Stimulated activated CD4-positive, alpha-beta T cell treated with anti-CD3 and anti-CD28 coated beads, Interleukin-2, amount 100 ng/mL, for 24 hours (primary cell): ENCODE measurements around the gene KBTBD2.
A peak's percentile ranks its signal among the peaks of the same experiment; 100 is the strongest.
"Not testable (repeated sequence)": the region's sequence is repeated elsewhere in the genome, so short reads cannot be mapped to it uniquely, and the experiment has no call there.

Source experiments
- DNase-seq, 2 donors: peaks; one replicate each; pipeline ENCODE4 v3.0.0-alpha.2; 2020

KBTBD2 gene

DNA sequence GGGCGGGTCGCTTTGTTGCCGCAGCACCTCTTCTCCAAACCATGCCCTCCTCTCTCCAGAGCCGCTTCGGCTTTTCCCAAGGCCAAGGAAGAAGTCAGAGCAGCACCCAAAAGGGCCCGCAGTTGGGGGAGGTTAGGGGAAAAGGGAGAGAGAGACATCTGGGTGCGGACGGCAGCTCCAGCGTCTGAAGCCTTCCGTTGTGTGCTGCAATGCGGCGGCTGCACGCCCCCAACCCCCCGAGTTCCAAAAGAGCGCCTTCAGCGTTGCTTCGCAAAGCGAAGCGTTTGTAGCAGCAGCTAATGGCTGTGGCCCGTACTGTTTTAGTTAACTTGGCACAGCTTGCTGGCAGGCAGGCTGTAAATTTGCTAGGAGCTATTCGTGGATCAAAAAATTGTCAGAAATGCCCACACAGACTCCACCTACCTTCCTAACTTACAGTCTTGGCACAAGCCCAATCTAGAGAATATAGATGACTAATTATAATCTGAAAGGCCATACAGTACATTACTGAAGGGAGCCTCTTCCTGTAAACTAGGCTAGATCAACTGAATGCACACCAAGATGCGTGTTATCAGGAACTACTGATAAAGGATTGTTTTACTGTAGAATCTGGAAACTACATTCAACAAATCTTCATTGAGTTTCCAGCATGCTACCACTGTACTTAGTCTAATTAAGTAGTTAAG lies 1.1 kb upstream of the KBTBD2 start:
- DNase-seq, result peak; percentile 50 to 57

DNA sequence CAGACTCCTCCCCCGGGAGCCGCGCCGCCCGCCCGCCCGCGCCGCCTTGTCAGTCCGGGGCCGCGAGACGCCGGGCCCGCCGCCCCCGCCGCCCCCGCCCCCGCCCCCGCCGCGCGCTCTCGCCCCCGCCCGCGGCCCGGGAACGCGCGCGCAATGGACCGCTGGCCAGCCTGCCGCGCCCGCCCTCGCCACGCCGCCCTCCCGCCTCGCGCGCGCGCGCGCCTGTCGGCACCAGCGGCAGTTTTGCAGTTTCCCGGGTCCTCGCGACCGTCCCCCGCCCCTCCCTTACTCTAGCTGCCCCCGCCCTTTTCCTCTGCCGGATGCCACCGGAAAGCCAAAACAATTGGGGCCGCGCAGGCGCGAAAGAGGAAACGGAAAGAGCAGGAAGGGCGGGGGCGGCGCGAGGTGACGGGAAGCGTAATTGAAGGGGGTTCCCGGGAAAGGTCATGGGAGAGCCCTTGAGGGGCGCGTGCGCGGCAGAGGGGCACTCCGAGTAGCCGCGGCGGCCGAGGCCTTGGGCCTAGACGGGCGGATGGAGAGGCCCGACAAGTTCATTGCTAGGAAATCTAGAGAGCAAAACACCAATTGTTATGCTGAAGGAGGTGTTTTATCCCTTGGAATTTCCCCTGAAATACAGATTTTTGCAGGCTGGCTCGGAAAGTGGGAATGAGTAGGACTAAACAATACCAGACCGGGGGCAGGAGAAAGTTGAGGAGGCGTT lies 400 bp upstream of the KBTBD2 start:
- DNase-seq, result peak; percentile 98

DNA sequence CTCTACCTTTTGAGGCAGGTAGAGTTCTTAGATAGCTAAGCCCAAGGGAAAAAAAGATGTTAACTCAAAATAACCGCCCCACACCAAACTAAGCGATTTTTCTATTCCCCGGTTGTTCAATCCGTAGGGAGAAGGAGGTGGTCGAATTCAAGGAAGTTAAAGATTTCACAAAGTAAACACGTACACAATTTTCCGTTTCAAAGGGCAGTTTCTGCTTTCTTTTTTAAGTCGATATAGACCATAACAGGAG lies 842 bp downstream of the KBTBD2 start:
- DNase-seq, result no peak

DNA sequence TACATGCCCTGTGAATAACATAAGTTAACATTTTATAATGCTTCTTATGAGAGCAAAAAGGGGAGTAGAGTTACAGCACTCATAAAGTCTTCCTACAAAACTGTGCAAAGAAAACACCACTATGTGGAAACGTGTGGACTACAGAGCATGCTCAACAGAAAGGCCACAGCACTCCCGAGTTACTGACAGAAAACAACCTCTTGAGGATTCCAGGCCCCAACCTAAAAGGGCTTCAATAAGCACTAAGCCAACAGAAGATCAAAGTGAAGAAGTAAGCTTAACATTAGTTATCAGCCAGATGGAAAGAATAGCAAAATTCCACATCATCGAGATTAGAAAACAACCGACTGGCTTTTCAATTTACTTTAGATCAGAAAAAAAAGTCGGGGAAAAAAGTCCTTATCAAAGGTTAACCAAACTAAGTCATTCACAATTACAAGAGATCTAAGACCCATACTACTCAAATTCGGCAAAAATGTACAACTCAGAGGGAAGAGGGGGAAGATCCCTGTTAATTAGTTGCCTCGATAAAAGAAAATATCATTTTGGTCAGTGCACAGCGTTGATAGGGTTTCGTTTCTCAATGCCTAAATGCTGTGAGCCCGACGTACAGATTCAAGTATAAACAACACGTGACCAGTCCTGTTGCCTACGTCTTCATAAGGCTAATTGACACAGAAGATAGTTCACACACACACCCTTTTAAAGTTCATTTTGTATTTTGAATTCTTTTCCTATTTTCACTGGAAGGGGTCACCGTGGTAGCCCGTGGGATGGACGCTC lies 1.4 kb downstream of the KBTBD2 start:
- peak in 1 of 2 donors; percentile 35 for DNase-seq

DNA sequence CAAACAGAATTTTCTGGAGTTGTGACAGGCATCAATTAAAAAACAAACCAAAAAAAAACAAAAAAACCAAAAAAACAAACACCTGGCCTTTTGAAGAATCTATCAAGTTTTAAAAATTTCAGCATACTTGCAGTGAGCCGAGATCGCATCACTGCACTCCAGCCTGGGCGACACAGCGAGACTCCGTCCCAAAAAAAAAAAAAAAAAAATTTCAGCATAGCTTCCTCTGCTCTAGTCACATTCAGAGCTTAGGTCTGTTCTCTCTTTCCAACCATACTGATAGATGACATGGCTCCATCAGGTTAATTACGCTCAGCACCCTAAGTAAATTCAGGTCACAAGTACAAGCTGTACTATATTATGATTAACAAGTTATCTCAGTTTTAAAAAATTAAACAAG lies 3.1 kb downstream of the KBTBD2 start:
- DNase-seq, result no peak

DNA sequence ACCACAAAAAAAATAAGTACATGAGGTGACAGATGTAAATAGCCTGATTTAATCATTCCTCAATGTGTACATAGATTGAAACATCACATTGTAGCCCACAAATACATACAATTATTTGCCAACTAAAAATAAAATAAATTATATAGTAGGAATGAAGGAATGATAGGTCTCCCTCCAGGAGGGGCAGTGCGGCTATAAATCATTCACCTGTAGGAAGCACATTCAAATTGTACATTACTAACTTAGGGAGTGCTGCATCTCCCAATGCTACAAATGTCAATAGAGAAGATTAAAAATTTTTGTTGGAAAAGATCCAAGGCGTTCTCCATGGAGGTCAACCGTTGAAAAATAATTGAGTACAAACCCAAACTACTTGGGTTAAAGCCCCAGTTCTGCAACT lies 4.2 kb downstream of the KBTBD2 start:
- DNase-seq, result no peak

DNA sequence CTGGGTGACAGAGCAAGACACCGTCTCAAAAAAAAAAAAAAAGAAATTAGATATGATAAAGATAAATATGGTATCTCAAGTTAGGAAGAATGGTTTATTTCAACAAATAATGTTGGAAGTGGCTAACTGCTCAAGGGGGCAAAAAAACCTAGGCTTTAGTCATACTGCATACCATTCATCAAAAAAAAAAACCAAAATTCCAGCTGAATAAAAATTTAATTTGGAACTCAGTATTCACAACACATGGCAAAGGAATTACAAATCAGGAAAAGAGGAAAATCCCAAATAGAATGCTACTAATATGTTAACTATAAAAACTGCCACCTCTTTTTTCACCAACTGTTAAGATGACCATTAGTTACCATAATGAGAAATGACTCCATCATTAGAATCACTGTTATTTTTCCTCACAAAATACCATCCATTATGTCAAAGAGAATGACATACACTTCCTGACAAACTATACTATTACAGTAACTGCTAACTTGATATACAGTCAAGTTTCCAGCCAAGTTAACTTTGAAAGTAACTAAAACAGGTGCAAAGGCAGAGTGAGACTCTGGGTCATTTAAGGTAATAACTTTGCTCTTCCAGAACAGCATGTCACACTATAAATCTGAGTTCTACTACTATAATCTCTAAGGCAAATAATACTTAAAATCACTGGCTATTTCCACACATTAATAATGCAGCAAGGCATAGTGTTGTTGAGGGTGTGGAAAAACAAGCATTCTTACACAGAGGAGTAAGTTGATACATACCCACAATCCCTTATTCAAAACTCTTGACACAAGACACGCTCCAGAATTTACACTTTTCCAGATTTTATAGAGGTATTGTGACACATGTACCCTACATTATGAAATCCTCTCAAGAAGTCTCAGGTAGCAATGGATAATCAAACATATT lies 10.2 kb downstream of the KBTBD2 start:
- no peak for DNase-seq

DNA sequence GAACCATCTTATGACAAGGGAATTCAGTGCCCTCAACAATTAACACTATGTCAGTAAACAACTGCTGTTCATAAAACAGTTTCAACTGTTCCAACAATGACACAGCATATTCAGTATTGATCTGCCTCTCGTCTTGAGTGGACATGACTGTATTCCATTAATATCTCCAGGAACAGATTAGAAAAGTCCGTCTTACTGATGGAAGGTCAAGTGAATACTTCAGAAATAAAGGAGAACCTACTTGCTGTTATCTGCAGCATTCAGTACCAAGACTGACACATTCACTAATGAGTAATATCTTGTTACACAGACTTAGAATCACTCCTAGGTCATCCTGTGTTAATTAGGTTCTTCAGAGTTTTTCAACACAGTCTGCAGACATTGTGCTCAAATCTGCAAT lies 12.1 kb downstream of the KBTBD2 start:
- DNase-seq, result no peak

DNA sequence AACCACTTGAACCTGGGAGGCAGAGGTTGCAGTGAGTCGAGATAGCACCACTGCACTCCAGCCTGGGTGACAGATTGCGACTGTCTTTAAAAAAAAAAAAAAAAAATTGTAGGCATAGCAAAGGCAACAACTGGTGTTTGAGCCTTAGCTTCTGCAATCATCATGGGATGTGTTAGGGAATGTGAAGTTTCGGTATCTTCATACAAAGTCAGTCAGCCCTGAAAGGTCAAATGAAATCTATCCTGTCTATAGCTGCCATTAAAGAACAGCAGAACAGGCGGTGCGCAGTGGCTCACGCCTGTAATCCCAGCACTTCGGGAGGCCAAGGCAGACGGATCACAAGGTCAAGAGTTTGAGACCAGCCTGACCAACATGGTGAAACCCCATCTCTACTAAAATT lies 13.5 kb downstream of the KBTBD2 start:
- DNase-seq, result not testable (repeated sequence)

DNA sequence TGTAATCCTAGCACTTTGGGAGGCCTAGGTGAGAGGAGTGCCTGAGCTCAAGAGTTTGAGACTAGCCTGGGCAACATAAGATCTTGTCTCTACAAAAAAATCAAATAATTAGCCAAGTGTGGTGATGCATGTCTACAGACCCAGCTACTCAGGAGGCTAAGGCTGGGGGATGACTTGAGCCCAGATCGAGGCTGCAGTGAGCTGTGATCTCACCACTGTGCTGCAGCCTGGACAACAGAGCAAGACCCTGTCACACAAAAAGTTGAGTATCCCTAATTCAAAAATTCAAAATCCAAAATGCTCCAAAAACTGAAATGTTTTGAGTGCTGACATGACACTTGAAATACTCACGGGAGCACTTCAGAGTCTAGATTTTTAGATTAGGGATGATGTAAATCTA lies 19.1 kb downstream of the KBTBD2 start:
- no peak for DNase-seq

DNA sequence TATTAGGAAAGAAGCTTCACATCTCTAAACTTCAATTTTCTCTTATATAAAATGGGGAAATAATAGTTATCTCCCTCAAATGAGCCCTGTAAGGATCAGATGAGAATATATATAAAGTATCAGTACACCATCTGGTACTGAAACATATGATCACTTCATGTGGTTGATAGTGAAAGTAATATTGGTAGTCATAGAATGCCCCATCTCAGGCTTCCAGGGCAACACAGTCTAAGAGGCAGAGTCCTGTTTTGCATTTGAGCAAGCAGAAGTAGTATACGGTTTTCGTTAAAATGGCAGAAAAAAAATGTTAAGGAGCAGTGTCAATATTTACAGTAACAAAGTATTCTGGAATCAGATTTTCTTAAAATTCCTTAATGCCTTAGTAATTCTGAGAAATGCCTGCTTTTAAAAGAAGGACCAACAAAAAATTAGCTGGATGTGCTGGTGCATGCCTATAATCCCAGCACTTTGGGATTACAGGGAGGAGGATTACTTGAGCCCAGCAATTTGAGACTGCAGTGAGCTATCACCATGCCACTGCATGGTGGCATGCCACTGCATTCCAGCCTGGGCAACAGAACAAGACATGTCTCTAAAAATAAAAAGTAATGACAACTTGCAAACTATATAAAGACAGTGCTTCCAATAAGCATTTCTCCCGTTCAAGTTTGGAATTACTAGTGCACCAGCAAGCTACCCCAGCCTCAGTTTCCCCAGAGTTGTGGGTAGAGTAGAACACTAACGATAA lies 19.8 kb downstream of the KBTBD2 start:
- DNase-seq, result no peak

DNA sequence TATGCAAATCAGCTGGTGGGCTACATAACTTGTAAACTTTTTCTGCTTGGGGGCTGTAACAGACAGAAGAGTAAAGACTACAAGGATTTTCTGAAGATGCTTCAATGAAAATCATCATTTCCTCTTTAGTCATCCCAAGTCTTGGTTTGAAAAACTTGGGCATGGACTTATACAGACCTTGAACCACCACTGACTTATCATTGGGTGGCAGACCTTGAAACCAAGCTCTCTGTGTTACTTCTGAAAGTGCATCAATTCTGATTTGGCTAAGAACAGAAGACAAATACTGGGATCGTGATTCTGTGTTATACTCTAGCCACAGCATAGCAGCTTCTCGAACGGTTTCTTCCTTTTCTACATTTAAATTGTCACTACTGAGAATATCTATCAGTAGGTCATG lies 21.3 kb downstream of the KBTBD2 start:
- DNase-seq, result no peak

DNA sequence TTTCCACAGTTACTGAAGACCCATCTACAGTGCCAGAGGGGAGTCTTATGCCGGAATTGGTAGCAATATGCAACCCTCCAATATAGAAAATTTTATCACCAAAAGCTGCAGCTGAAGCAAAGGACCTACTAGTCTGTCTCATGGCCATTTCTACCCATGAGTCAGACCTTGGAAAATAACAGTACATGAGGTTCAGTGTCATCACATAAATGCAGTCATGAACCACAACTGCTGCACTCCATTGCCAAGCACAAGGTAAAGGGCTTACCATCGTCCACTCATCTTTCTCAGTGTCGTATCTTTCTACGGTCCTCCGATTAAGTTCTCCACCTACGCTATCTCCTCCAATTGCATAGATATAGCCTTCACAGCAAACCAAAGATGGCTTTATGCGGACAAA lies 21.8 kb downstream of the KBTBD2 start:
- DNase-seq, result no peak

DNA sequence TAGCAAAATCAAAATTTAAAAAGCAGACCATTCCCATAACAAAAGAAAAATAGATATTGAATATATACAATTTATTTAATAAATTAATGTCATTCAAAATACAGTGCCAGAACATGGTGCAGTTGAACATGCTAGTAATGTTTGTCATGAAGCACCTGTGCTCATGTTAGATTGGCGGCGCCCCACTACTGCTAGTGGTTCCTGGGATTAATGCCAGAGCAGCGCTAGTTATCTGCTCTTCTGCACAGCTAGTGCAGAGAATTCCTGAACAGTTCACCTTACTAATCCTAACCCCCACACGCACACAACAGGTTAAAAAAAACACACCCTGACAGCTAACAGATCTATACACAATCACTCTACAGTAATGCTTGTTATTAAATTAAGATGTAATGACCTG lies 23.4 kb downstream of the KBTBD2 start:
- DNase-seq, result no peak

DNA sequence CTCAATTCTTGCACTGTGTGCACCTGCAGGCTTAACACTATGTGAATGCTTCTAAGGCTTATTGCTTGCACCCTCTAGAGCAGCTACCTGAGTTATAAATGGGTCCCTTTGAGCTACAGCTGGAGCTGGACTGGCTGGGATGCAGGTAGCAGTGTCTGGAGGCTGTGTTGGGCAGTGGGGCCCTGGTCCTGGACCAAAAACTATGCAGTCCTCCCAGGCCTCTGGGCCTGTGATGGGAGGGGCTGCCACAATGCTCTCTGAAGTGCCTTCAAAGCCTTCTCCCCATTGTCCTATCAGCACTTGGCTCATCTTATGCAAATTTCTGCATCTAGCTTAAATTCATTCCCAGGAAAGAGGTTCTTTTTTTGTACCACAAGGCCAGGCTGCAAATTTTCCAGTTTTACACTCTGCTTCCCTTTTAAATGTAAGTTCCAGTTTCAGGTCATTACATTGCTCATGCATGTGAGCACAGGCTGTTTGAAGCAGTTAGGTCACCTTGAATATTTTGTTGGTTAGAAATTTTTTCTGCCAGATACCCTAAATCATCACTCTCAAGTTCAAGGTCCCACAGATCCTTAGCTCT lies 26.0 kb downstream of the KBTBD2 start:
- no peak for DNase-seq

DNA sequence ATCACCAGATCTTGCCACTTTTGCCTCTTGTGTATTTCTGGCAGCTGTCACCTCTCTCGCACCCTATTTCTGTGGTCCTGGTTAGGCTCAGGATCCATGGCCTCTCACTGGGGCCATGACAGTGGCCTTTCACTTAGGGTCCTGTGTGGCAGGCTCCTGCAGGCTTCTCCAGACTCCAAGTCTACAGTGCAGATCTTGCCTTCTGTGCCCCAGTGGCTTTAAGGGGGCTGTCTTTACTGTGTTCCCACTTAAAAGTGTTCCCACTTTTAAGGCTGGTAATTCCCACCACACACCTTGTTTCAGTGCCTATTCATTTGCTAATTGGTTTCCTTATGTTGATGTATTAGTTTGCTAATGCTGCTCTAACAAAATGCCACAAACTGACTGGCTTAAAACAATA lies 27.7 kb downstream of the KBTBD2 start:
- not testable (repeated sequence) for DNase-seq

DNA sequence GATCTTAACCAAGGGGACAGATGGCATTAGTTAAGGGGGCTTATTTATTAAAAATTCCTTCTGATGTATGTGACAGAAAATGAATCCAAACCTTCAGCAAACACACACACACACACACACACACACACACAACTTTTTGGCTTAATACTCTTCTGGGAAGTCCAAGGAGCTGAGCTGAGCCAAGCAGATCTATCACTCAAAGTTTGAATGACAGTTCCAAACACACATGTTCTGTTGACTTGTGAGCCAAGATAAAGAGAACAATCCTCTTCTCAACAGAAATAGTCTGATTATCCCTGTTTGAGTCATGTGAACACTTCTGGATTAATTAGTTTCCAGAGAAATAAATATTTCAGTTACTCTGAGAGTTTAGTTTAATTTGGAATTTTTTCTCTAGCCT lies 31.5 kb downstream of the KBTBD2 start:
- DNase-seq, result no peak

DNA sequence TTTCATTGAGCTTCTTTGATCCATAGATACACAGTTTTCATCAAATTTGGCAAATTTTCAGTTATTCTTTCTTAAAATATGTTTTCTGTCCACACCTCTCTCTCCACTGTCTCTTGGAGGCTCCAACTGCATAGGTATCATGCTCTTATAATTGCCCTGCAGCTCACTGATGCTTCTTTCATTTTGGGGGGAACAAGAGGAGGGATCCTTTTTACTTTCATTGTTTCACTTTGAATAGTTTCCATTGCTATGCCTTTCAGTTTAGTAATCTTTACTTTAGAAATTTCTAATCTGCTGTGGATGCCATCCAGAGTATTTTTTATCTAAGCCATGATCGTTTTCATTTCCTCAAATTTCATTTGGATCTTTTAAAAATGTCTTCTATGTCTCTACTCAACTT lies 32.9 kb downstream of the KBTBD2 start:
- no peak for DNase-seq

DNA sequence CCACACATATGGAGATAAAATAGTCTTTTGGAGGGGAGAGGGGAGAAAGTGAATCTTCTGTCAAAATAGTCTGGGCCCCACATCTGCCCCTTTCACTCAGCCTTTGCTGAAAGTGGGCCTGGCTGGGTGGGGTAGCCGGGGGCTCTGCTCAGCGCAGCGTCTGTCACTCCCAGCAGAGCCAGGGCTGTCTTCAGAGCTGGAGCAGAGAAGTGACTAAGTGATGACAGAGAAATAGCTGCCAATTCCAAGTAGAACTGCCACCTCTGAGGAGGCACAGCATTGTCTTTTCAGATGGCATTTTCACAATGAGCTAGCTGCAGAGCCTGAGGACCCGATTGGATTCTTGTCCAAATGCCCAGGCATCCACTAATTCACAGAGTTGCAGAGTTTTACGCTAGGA lies 34.5 kb downstream of the KBTBD2 start:
- not testable (repeated sequence) for DNase-seq

DNA sequence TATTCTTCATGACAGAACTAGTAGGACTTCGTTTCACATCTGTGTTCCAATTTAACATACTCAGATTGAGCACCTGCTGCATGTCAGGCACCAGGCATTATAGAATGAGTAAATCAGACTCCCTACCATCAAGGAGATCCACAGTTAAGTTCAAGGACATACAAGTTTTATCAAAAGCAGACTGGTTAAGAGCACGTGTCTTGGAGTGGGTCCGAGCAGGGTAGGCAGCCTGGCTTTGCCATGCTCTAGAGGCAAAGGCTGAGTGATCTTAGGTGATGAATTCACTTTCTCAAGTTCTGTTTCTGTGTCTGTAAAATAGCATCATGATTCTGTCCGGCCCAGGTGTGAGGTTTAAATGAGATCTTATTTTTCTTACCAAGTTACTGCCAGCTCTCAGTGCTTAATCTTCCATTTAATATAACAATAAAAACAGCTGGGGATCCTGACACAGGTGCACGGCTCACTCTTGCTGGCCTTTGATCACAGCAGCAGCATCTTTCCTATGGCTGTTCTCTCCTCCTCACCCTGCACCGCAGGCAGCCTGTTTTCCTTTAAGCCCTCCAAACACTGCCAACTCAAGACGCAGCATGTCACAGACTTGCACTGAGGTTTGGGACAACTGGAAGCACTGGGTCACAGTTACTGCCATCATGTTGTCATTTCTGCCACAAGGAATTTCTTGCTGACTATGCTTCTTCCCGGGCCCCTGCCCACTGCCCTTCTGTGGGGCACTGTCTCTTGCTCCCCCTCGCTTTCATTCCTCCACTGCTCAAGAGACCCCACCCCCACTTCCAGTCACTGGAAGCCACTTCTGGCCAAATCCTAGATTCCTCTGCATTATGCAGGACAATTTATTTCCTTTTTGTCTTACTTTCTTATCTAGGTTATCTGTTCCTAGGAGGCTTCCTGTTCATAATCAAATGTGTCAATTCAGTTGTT lies 35.5 kb downstream of the KBTBD2 start:
- not testable (repeated sequence) for DNase-seq

DNA sequence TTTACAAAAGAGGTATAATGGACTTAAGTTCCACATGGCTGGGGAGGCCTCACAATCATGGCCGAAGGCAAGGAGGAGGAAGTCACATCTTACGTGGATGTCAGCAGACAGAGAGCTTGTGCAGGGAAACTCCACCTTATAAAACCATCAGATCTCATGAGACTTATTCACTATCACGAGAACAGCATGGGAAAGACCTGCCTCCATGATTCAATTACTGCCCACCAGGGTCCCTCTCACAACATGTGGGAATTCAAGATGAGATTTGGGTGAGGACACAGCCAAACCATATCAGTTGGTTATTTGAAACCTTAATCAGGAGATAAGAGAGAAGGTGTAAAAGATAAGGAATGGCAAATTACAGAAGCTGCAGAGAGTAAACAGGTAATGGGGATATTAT lies 40.9 kb downstream of the KBTBD2 start:
- not testable (repeated sequence) for DNase-seq
